Measurements from ENCODE around the gene SAMD13. TPM values are rescaled to one million over a fixed set of nuclear protein-coding genes. Genes with fewer than 3 reads are reported as not detected.

SAMD13 gene
- polyA plus RNA-seq, 1 donor from 2014 or later = 20.0 TPM

- Histone ChIP-seq H3K4me3 (ENCODE audit: low read length) (no peak overlapping the region), H3K9ac (ENCODE audit: low read length) (no peak overlapping the region), H4K20me1 (ENCODE audit: insufficient read depth) (no peaks in the 10 kb centered on the region), H3K27me3 (ENCODE audit: insufficient read depth, low read depth, low read length) (no peaks in the 10 kb centered on the region), H3K79me2 (replicated peaks; ENCODE audit: insufficient read depth, low read length) (no peaks in the 10 kb centered on the region), H2AFZ (ENCODE audit: low read depth, low read length) (no peak overlapping the region), H3K9me2 (ENCODE audit: insufficient read depth, low read length) (no peaks in the 10 kb centered on the region), H3F3A (ENCODE audit: insufficient read depth, low read length, poor library complexity, severe bottlenecking) (no peaks in the 10 kb centered on the region), H3K9me3 (ENCODE audit: low read length) (no peaks in the 10 kb centered on the region), H3K4me2 (ENCODE audit: low read length) (no peak overlapping the region), H3K27ac (ENCODE audit: low read length) (no peak overlapping the region), H3K36me3 (ENCODE audit: insufficient read depth, low read length) (no peaks in the 10 kb centered on the region)
- TF ChIP-seq MXI1 (conservative IDR thresholded peaks at IDR 0.05; ENCODE audit: poor library complexity, severe bottlenecking) = no peak
- no peak for TF ChIP-seq EZH2 (IDR thresholded peaks at IDR 0.05; ENCODE audit: borderline replicate concordance, insufficient read depth, low read length, poor library complexity, severe bottlenecking)
- TF ChIP-seq EP300 (conservative IDR thresholded peaks at IDR 0.05; ENCODE audit: poor library complexity, severe bottlenecking) = no peak
- TF ChIP-seq SMC3 (conservative IDR thresholded peaks at IDR 0.05; ENCODE audit: poor library complexity) = no peak
- no peak for TF ChIP-seq POLR2AphosphoS5 (IDR thresholded peaks at IDR 0.05)
Observed at GRCh38 chr1:84387480-84388163, 86.1 kb downstream of the SAMD13 start.

GRCh38 chr1:84390226-84390625 is 88.7 kb downstream of the SAMD13 start:
- no peaks in the 10 kb centered on the region for H3F3A ChIP-seq (ENCODE audit: insufficient read depth, low read length, poor library complexity, severe bottlenecking)
- no peak overlapping the region for H2AFZ ChIP-seq (ENCODE audit: low read depth, low read length)
- no peaks in the 10 kb centered on the region for H3K27me3 ChIP-seq (ENCODE audit: insufficient read depth, low read depth, low read length)
- no peaks in the 10 kb centered on the region for H3K9me2 ChIP-seq (ENCODE audit: insufficient read depth, low read length)
- H3K27ac ChIP-seq (ENCODE audit: low read length) = no peak overlapping the region
- H3K79me2 ChIP-seq (replicated peaks; ENCODE audit: insufficient read depth, low read length) = no peaks in the 10 kb centered on the region
- H3K9ac ChIP-seq (ENCODE audit: low read length) = no peak overlapping the region
- TF ChIP-seq EP300 (conservative IDR thresholded peaks at IDR 0.05; ENCODE audit: poor library complexity, severe bottlenecking) (no peak), REST (IDR thresholded peaks at IDR 0.05; ENCODE audit: borderline replicate concordance) (no peak), RAD21 (conservative IDR thresholded peaks at IDR 0.05) (no peak), SMC3 (conservative IDR thresholded peaks at IDR 0.05; ENCODE audit: poor library complexity) (no peak), POLR2AphosphoS5 (IDR thresholded peaks at IDR 0.05) (no peak), CTCF (IDR thresholded peaks at IDR 0.05; ENCODE audit: poor library complexity, severe bottlenecking) (no peak), TAF1 (IDR thresholded peaks at IDR 0.05; ENCODE audit: low read depth) (no peak), EZH2 (IDR thresholded peaks at IDR 0.05; ENCODE audit: borderline replicate concordance, insufficient read depth, low read length, poor library complexity, severe bottlenecking) (no peak), MXI1 (conservative IDR thresholded peaks at IDR 0.05; ENCODE audit: poor library complexity, severe bottlenecking) (no peak)
- no peaks in the 10 kb centered on the region for H3K36me3 ChIP-seq (ENCODE audit: insufficient read depth, low read length)
- H3K4me3 ChIP-seq (ENCODE audit: low read length) = no peak overlapping the region
- H3K9me3 ChIP-seq (ENCODE audit: low read length) = no peaks in the 10 kb centered on the region
- no peaks in the 10 kb centered on the region for H4K20me1 ChIP-seq (ENCODE audit: insufficient read depth)
- no peak overlapping the region for H3K4me2 ChIP-seq (ENCODE audit: low read length)
